Choroid plexus epithelial cell (primary cell): ENCODE measurements around the gene DHRS3.

Experiments
- DNase-seq: peaks from one replicate; pipeline ENCODE4 v3.0.0-alpha.2; 2010; ENCODE audit warnings: low read depth
- H3K4me3 ChIP-seq: 2 replicates; pipeline ENCODE4 v1.5.1; 2011; ENCODE audit warnings: low read depth, mild to moderate bottlenecking, control low read depth, low read length, moderate library complexity
- CTCF ChIP-seq: conservative IDR thresholded peaks from 2 replicates; pipeline ENCODE4 v1.5.1; 2011; ENCODE audit warnings: low read depth, mild to moderate bottlenecking, control low read depth, inconsistent platforms, low read length, moderate library complexity

The DHRS3 gene

DNA sequence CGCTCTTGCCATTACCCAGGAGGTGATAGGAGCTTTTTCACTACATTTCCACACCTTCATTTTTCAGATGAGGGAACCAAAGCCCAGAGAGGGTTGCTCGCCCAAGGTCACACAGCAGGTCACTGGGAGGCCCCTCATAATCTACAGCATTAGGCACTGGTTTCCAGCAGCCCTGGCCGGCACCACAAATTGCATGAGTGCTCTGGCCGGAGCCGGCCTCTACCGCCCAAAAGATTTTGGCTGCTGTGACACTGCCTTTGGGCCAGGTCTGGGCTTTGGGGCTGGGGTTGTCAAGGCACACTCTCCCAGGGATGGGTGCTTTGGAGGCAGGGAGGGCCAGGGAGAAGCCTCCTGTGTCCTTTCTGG, 15.4 kb downstream of the DHRS3 start:
- no peak for TF ChIP-seq CTCF
- no peak for DNase-seq
- no peak overlapping the region for H3K4me3 ChIP-seq

DNA sequence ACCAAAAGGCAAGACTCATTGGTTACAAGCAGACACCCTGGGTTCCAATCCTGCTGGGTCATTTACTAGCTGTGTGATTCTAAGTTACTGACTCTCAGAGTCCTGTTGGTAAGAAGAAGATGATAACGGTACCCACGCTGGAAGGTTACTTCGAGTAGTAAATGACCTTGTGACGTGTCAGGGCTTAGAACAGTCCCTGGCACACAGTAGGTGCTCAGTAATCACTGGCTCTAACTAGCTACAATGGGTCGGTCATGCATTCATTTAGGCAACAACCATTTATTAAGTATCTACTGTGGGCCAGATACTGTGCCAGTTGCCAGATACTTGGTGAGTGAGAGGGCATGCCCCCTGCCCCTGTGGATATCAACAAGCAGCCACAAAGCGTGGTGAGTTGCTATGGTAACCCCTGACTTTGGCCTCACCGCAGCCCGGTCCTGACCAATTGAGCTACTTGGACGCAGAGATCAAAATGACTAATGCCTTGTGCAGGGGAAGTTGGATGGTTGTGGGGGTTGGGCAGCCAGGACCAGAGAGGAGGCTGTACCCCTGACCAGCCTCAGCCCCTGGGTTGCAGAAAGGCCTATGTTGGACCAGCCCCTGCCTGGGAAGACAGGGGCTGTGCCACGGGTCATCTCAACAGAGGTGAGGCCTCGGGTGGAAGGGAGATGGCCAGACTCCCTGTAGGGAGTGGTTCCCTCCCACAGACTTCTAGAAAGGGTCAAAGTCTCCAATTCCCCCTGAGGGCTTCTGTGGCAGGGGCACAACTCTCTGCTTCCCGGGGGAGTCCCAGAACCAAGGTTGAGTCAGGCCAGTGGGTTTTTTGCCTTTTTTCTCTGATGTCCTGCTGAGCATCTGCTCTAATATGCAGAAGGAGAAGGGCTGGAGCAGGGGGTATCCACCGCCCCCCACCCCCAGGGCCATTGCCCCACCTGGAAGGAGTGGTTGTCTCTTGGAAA, 16.0 kb downstream of the DHRS3 start:
- no peak overlapping the region for H3K4me3 ChIP-seq
- TF ChIP-seq CTCF = no peak
- DNase-seq = peak; percentile 74

GRCh38 chr1:12600880-12601633, 17.0 kb downstream of the DHRS3 start:
- peak; percentile 66 for TF ChIP-seq CTCF
- H3K4me3 ChIP-seq = no peak overlapping the region
- DNase-seq = no peak

GRCh38 chr1:12600335-12600734, 17.7 kb downstream of the DHRS3 start:
- DNase-seq = no peak
- H3K4me3 ChIP-seq = no peak overlapping the region
- no peak for TF ChIP-seq CTCF

DNA sequence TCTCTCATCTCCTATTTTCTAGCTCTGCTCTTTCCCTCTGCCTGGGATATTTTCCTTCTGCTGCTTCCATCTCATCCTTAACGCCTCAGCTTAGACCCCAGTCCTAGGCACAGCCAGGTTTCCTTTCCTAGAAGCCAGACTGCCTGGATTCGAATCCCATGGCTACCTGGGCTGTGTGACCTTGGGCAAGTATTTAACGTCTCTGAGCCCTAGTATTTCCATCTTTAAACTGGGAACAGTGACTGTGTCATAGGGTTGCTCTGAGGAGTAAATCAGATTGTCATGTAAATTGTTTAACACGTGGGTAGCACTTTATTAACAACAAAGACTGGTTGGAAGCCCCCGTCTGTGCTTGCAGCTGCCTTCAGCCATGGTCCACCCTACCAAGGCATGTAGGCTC, 18.4 kb downstream of the DHRS3 start:
- no peak for TF ChIP-seq CTCF
- no peak for DNase-seq
- H3K4me3 ChIP-seq = no peak overlapping the region

DNA sequence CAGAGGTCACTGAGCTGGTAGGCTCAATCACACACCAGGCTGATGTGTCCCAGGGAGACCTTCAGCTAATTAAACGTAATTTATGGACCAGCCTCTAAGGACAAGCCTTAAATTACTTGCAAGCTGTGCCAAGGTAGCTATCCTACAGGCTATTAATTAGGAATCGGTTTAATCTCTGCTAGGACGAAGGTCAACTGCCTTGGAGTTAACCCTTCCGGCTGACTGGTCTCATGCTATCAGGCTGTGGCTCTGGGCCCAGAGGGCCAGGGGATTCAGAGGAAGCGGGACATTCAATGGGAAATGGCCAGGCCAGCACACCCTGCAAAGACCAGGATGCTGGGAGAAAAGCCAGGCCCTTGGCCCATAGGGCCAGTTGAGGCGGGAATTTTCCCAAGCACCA, 19.0 kb downstream of the DHRS3 start:
- no peak for TF ChIP-seq CTCF
- DNase-seq = no peak
- no peak overlapping the region for H3K4me3 ChIP-seq
